ENCODE measurements around the gene CFAP53.

- TF ChIP-seq CTCF (IDR thresholded peaks at IDR 0.05 in 8 of 11, conservative IDR thresholded peaks at IDR 0.05 in 3 of 11) (no peak), POLR2A (IDR thresholded peaks at IDR 0.05) (no peak)
Observed at GRCh38 chr18:50193796-50194630, 72.3 kb downstream of the CFAP53 start.
